Panc1 (cell line): ENCODE data around the gene KERA. TPM values are rescaled to one million over a fixed set of nuclear protein-coding genes. Genes with fewer than 3 reads are reported as not detected.

Experiments
- ATAC-seq: fragments of 200-7000 bp; cut with Tn5 transposase; 2 replicates; pipeline ENCODE4 v1.9.1; 2020; ENCODE audit warnings: mild to moderate bottlenecking, moderate library complexity
- BruUV-seq: library from RNA; stranded (reverse); fragments of 400-500 nt; replicated peaks from 2 replicates; lab custom pipeline; 2021; lab: Mats Ljungman, UMichigan
- CTCF ChIA-PET: fragments of 300-600 bp; sonication (Branson Sonifier 250); formaldehyde crosslinking; loops from one replicate; lab custom pipeline; 2022; ENCODE audit warnings: antibody characterized with exemption; lab: Charles Lee
- POLR2A ChIA-PET: fragments of 300-600 bp; sonication (Branson Sonifier 250); formaldehyde crosslinking; loops from one replicate; lab custom pipeline; 2022; ENCODE audit warnings: antibody characterized with exemption; lab: Charles Lee
- DNase-seq: peaks from one replicate; pipeline ENCODE4 v3.0.0-alpha.2; 2010; ENCODE audit warnings: low read depth, low spot score
- H3K27ac ChIP-seq: 2 replicates; pipeline ENCODE4 v1.5.1; 2011; ENCODE audit warnings: mild to moderate bottlenecking, low read length, inconsistent platforms
- H3K27me3 ChIP-seq: fragments of 200-500 bp; sonication (Bioruptor generic); 2 replicates; pipeline ENCODE4 v1.6.0; 2014; ENCODE audit warnings: low read length, inconsistent platforms; ENCODE audit not compliant: control insufficient read depth, insufficient read depth
- H3K36me3 ChIP-seq: fragments of 200-500 bp; sonication (Bioruptor generic); 2 replicates; pipeline ENCODE4 v1.5.1; 2014; ENCODE audit warnings: inconsistent platforms, mild to moderate bottlenecking, low read length, moderate library complexity; ENCODE audit not compliant: control insufficient read depth, insufficient read depth
- H3K4me1 ChIP-seq: 2 replicates; pipeline ENCODE4 v1.5.1; 2011; ENCODE audit warnings: inconsistent platforms, mild to moderate bottlenecking, low read length, moderate library complexity; ENCODE audit not compliant: control insufficient read depth, insufficient read depth
- H3K4me3 ChIP-seq, 2 experiments: 2 replicates each; pipeline ENCODE4 v1.5.1; 2011 to 2012; ENCODE audit warnings: low read depth in 2 of 2, low read length in 2 of 2, mild to moderate bottlenecking in 2 of 2, inconsistent platforms in 1 of 2, moderate library complexity in 1 of 2
- H3K9me3 ChIP-seq: fragments of 200-500 bp; sonication (Bioruptor generic); 2 replicates; pipeline ENCODE4 v1.5.1; 2014; ENCODE audit warnings: low read depth, mild to moderate bottlenecking, inconsistent platforms, low read length, moderate library complexity; ENCODE audit not compliant: control insufficient read depth, insufficient read depth
- CTCF ChIP-seq: fragments of 450-650 bp; IDR thresholded peaks from 2 replicates; pipeline ENCODE4 v1.5.1; 2017; ENCODE audit warnings: mild to moderate bottlenecking
- POLR2AphosphoS5 ChIP-seq: IDR thresholded peaks from 2 replicates; pipeline ENCODE4 v1.6.1; 2012; ENCODE audit warnings: mild to moderate bottlenecking, low read depth, low read length, moderate library complexity
- REST ChIP-seq, 2 experiments: IDR thresholded peaks; 2 replicates each; pipeline ENCODE4 v1.6.1; 2011 to 2012; ENCODE audit warnings: low read depth in 2 of 2, control low read depth in 1 of 2, low read length in 1 of 2, mild to moderate bottlenecking in 1 of 2, moderate library complexity in 1 of 2; ENCODE audit not compliant: insufficient read depth in 1 of 2
- SIN3A ChIP-seq: IDR thresholded peaks from 2 replicates; pipeline ENCODE4 v1.6.1; 2012; ENCODE audit warnings: low read depth, mild to moderate bottlenecking, low read length, moderate library complexity, borderline replicate concordance; ENCODE audit not compliant: insufficient read depth
- TCF7L2 ChIP-seq: IDR thresholded peaks from 2 replicates; pipeline ENCODE4 v1.6.1; 2011; ENCODE audit warnings: mild to moderate bottlenecking, low read depth, low read length, inconsistent platforms
- in situ Hi-C: cut with HindIII; loops from 2 replicates; pipeline ENCODE4 v1.10.0; 2016; ENCODE audit warnings: low sequenced_read_pairs, low pct_unique_long_range_greater_than_20kb
- intact Hi-C: fragments of 100-400 bp; cut with micrococcal nuclease; formaldehyde crosslinking; loops from one replicate; pipeline ENCODE4 v1.10.0; 2022; ENCODE audit not compliant: unreplicated experiment
- total RNA-seq: library from RNA; stranded (reverse); gene quantifications from one replicate; pipeline ENCODE4 v1.2.1, GENCODE V29; 2021; ENCODE audit not compliant: unreplicated experiment

Gene KERA
- total RNA-seq, 1 experiment from 2014 or later: not detected

GRCh38 chr12:91072931-91073330 lies 15.1 kb upstream of the KERA start:
- no peaks in the 10 kb centered on the region for H3K9me3 ChIP-seq
- no peaks in the 10 kb centered on the region for H3K36me3 ChIP-seq
- in situ Hi-C loops: no loop called here
- no peaks in the 10 kb centered on the region for H3K27me3 ChIP-seq
- no peak overlapping the region for H3K27ac ChIP-seq
- ATAC-seq (no peak), DNase-seq (no peak)
- BruUV-seq: no TSS peak
- no peak overlapping the region for H3K4me3 ChIP-seq
- CTCF ChIA-PET: interaction anchor here (0.6 kb wide), 1 partner anchor 64 kb away, joined by 4 read pairs; no protein-coding TSS in a partner anchor
- no peaks in the 10 kb centered on the region for H3K4me1 ChIP-seq
- intact Hi-C loops: no loop called here
- POLR2A ChIA-PET: no interaction called here
- TF ChIP-seq CTCF (no peak), SIN3A (no peak), TCF7L2 (no peak), REST (IDR thresholded peaks at IDR 0.05; ENCODE audit: insufficient read depth in 1 of 2, low read depth in 2 of 2, low read length in 1 of 2) (no peak), POLR2AphosphoS5 (no peak)

GRCh38 chr12:91070936-91071335 lies 13.1 kb upstream of the KERA start:
- intact Hi-C loops (no loop called here), in situ Hi-C loops (no loop called here)
- no peak for DNase-seq
- Histone ChIP-seq H3K4me3 (no peak overlapping the region), H3K4me1 (no peaks in the 10 kb centered on the region), H3K27ac (no peak overlapping the region), H3K36me3 (no peaks in the 10 kb centered on the region), H3K9me3 (no peaks in the 10 kb centered on the region), H3K27me3 (no peaks in the 10 kb centered on the region)
- ChIA-PET POLR2A (no interaction called here), CTCF (no interaction called here)
- TF ChIP-seq CTCF: no peak
- TF ChIP-seq REST (IDR thresholded peaks at IDR 0.05; ENCODE audit: insufficient read depth in 1 of 2, low read depth in 2 of 2, low read length in 1 of 2): no peak
- TF ChIP-seq SIN3A: no peak
- TF ChIP-seq TCF7L2: no peak
- TF ChIP-seq POLR2AphosphoS5: no peak
- ATAC-seq: no peak
- no TSS peak for BruUV-seq
